Osteoblast (primary cell): ENCODE results near the gene CCDC80. TPM values are rescaled to one million over a fixed set of nuclear protein-coding genes. Genes with fewer than 3 reads are reported as not detected.

Experiments
- DNase-seq: peaks from one replicate; pipeline ENCODE4 v3.0.0; 2011; ENCODE audit warnings: low spot score, mixed read lengths; ENCODE audit not compliant: insufficient read length; ENCODE audit errors: missing footprints
- H2AFZ ChIP-seq: 2 replicates; pipeline ENCODE4 v1.6.0; 2011; ENCODE audit warnings: mild to moderate bottlenecking, low read length
- H3K27ac ChIP-seq: 2 replicates; pipeline ENCODE4 v1.5.1; 2011; ENCODE audit warnings: mild to moderate bottlenecking, low read depth, low read length, moderate library complexity
- H3K27me3 ChIP-seq: 2 replicates; pipeline ENCODE4 v1.6.0; 2012; ENCODE audit warnings: mild to moderate bottlenecking, control low read depth, inconsistent platforms, low read length, moderate library complexity; ENCODE audit not compliant: insufficient read depth
- H3K36me3 ChIP-seq: 2 replicates; pipeline ENCODE4 v1.5.1; 2011; ENCODE audit warnings: mild to moderate bottlenecking, low read length, control low read depth, moderate library complexity; ENCODE audit not compliant: insufficient read depth
- H3K4me1 ChIP-seq: 2 replicates; pipeline ENCODE4 v1.5.1; 2011; ENCODE audit warnings: mild to moderate bottlenecking, low read length, control low read depth, moderate library complexity; ENCODE audit not compliant: insufficient read depth
- H3K4me2 ChIP-seq: 2 replicates; pipeline ENCODE4 v1.6.0; 2011; ENCODE audit warnings: mild to moderate bottlenecking, low read length; ENCODE audit not compliant: insufficient read depth
- H3K4me3 ChIP-seq: fragments of 200-600 bp; sonication (generic); 3 replicates; pipeline ENCODE4 v1.5.1; 2012; ENCODE audit warnings: mild to moderate bottlenecking, low read length, inconsistent platforms; ENCODE audit not compliant: insufficient read depth
- H3K79me2 ChIP-seq: 2 replicates; pipeline ENCODE4 v1.6.0; 2012; ENCODE audit warnings: mild to moderate bottlenecking, low read length, control low read depth, inconsistent platforms; ENCODE audit not compliant: insufficient read depth
- H3K9me3 ChIP-seq: 2 replicates; pipeline ENCODE4 v1.5.1; 2011; ENCODE audit warnings: low read depth, low read length, control low read depth
- H4K20me1 ChIP-seq: 2 replicates; pipeline ENCODE4 v1.6.0; 2012; ENCODE audit warnings: mild to moderate bottlenecking, low read length, control low read depth; ENCODE audit not compliant: insufficient read depth
- CTCF ChIP-seq: IDR thresholded peaks from 2 replicates; pipeline ENCODE4 v1.5.1; 2011; ENCODE audit warnings: mild to moderate bottlenecking, low read depth, low read length, moderate library complexity; ENCODE audit errors: extremely low read depth
- total RNA-seq: library from RNA; depleted of rRNA; stranded (reverse); fragments of >200 nt; gene quantifications from 2 replicates; pipeline ENCODE4 v1.2.3, GENCODE V29; 2012

CCDC80 gene
- total RNA-seq, 1 donor: 657 TPM

GRCh38 chr3:112649478-112649735 lies 8.5 kb upstream of the CCDC80 start:
- Histone ChIP-seq H4K20me1 (no peaks in the 10 kb centered on the region), H3K9me3 (no peaks in the 10 kb centered on the region), H3K4me3 (no peak overlapping the region), H3K4me2 (no peak overlapping the region), H3K27me3 (no peaks in the 10 kb centered on the region), H3K27ac (peak overlapping the region; percentile 98), H2AFZ (no peak overlapping the region), H3K79me2 (no peaks in the 10 kb centered on the region), H3K4me1 (peaks cover 77% of the 10 kb centered on the region), H3K36me3 (no peaks in the 10 kb centered on the region)
- TF ChIP-seq CTCF: no peak
- peak; percentile 43 for DNase-seq

GRCh38 chr3:112647122-112647521 lies 6.2 kb upstream of the CCDC80 start:
- DNase-seq: peak; percentile 60
- Histone ChIP-seq H3K27me3 (no peaks in the 10 kb centered on the region), H3K9me3 (no peaks in the 10 kb centered on the region), H3K36me3 (no peaks in the 10 kb centered on the region), H3K4me1 (peaks cover 76% of the 10 kb centered on the region), H3K4me2 (peak overlapping the region; percentile 49), H4K20me1 (no peaks in the 10 kb centered on the region), H3K27ac (peak overlapping the region; percentile 67), H2AFZ (no peak overlapping the region), H3K4me3 (no peak overlapping the region), H3K79me2 (no peaks in the 10 kb centered on the region)
- TF ChIP-seq CTCF: no peak

GRCh38 chr3:112646623-112647022 lies 5.7 kb upstream of the CCDC80 start:
- Histone ChIP-seq H3K79me2 (no peaks in the 10 kb centered on the region), H4K20me1 (no peaks in the 10 kb centered on the region), H3K27ac (peak overlapping the region; percentile 67), H3K4me3 (no peak overlapping the region), H3K4me1 (peaks cover 77% of the 10 kb centered on the region), H3K9me3 (no peaks in the 10 kb centered on the region), H3K27me3 (no peaks in the 10 kb centered on the region), H2AFZ (no peak overlapping the region), H3K36me3 (no peaks in the 10 kb centered on the region), H3K4me2 (peak overlapping the region; percentile 49)
- no peak for TF ChIP-seq CTCF
- DNase-seq: peak; percentile 19

DNA sequence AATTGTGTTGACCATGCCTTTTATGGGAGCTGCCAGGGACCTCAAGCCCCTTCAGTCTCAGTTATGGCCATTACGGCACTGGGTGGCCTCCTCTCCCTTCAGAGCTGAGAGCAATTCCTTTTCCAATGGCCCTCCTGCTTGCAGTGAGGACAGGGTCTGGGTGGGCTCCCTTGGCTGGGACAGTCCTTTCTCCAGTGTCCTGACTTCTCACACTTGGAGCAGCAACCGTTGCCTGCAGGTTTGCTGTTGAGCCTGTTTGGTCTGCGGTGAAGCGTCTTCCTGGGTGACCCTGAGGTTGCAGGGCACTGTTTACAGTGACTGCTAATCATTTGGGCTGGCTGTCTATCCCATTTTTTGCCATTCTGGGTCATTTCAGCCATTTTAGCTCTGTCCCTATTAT lies 3.5 kb upstream of the CCDC80 start:
- peak; percentile 55 for DNase-seq
- Histone ChIP-seq H3K4me1 (peaks cover 63% of the 10 kb centered on the region), H3K27me3 (no peaks in the 10 kb centered on the region), H2AFZ (no peak overlapping the region), H4K20me1 (peaks cover 2% of the 10 kb centered on the region), H3K4me2 (no peak overlapping the region), H3K79me2 (peaks cover 14% of the 10 kb centered on the region), H3K27ac (no peak overlapping the region), H3K9me3 (no peaks in the 10 kb centered on the region), H3K4me3 (no peak overlapping the region), H3K36me3 (peaks cover 2% of the 10 kb centered on the region)
- no peak for TF ChIP-seq CTCF
